GM12891 (cell line): Measurements from ENCODE around the gene MYEOV.

Source experiments
- DNase-seq: peaks from one replicate; pipeline ENCODE4 v3.0.0; 2011; ENCODE audit warnings: low spot score; ENCODE audit not compliant: insufficient read length
- FAIRE-seq: peaks from 2 replicates; lab custom pipeline; 2011; peaks lifted over from hg19 to GRCh38; lab: Jason Lieb, UNC
- PAX5 ChIP-seq: IDR thresholded peaks from 2 replicates; pipeline ENCODE4 v1.6.1; 2011; ENCODE audit warnings: low read length, moderate library complexity, mild to moderate bottlenecking; ENCODE audit not compliant: insufficient read depth, severe bottlenecking
- POLR2A ChIP-seq: IDR thresholded peaks from 2 replicates; pipeline ENCODE4 v1.6.1; 2011; ENCODE audit warnings: low read depth, low read length, control low read depth
- POLR2AphosphoS5 ChIP-seq: IDR thresholded peaks from 2 replicates; pipeline ENCODE4 v1.6.1; 2011; ENCODE audit warnings: low read depth, low read length, control low read depth
- POU2F2 ChIP-seq: IDR thresholded peaks from 2 replicates; pipeline ENCODE4 v1.6.1; 2011; ENCODE audit warnings: low read depth, mild to moderate bottlenecking, control low read depth, low read length, moderate library complexity
- SPI1 ChIP-seq: IDR thresholded peaks from 2 replicates; pipeline ENCODE4 v1.6.1; 2011; ENCODE audit warnings: low read depth, low read length, control low read depth
- TAF1 ChIP-seq: IDR thresholded peaks from 2 replicates; pipeline ENCODE4 v1.6.1; 2011; ENCODE audit warnings: low read depth, low read length, control low read depth

The MYEOV gene

GRCh38 chr11:69308491-69308911 is 14.5 kb downstream of the MYEOV start:
- no peak for TF ChIP-seq POLR2AphosphoS5
- no peak for TF ChIP-seq SPI1
- TF ChIP-seq POLR2A = no peak
- no peak for TF ChIP-seq TAF1
- FAIRE-seq (no peak), DNase-seq (no peak)

DNA sequence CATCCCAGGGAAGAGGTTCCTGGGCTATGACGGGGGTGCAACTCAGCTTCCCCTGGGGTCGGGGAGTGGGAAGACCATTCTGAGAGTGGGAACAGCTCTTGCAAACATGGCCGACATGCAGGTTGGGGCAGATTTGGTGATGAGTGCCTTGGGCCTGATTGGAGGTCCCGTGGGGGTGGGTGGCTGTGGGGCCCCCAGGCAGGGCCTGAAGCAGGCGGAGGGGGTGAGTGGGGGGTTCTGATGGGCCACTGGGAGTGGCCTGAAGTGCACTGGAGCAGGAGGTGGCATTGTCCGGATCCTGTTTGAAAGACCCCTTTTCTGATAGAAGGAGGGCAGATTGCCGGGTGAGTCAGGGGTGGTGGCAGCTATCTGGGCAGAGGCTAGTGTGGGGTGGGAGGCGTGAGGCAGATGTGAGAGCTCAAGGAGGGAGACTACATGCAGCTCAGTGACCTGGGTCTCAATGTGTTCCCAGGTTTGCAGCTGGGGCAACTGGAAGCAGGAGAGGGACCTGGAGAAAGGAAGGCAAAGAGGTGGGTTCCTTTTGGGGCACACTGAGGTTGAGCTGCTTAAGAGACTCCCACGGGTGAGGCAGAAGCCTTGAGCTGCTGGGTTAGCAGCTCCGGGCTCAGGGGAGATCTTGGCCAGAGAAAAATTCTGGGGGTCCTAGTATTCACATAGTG is 15.1 kb downstream of the MYEOV start:
- DNase-seq (no peak), FAIRE-seq (no peak)
- TF ChIP-seq PAX5 (no peak), TAF1 (no peak), POLR2A (no peak), POLR2AphosphoS5 (no peak), POU2F2 (no peak), SPI1 (no peak)

DNA sequence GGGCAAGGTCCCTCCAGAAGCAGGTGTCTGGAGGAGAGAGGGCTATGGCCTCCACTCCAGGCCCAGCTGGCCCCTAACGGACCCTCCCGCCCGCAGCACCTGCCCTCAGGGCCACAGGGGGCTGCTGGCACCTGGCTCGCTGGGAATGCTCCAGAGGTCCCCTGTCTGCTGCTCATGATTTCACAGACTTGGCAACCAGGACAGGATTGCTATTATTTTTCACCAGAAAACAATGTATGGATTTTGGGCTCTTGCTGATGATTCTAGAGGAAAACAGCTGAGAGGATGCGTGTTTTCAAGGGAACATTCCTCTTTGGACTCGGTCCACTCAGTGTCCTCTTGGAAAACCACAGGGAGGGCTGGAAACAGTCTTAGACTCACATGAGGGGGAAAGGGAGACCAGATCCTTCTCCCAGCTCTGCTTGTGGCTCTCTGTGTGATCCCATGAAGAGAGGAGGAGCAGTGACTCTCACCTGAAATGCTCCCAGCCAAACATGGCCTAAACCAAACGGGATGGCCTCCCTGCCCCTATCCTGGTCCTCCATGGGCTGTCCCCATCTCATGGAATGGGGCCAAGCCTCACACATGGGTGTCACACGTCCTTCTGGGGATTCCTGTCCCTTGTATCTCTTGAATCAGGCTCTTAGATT is 15.8 kb downstream of the MYEOV start:
- FAIRE-seq (no peak), DNase-seq (no peak)
- TF ChIP-seq POLR2A (no peak), POU2F2 (no peak)

- no peak for DNase-seq
- TF ChIP-seq POLR2AphosphoS5 (no peak), POLR2A (no peak), POU2F2 (no peak), PAX5 (no peak), TAF1 (no peak), SPI1 (no peak)
- no peak for FAIRE-seq
Observed at GRCh38 chr11:69310351-69310750, 16.4 kb downstream of the MYEOV start.

DNA sequence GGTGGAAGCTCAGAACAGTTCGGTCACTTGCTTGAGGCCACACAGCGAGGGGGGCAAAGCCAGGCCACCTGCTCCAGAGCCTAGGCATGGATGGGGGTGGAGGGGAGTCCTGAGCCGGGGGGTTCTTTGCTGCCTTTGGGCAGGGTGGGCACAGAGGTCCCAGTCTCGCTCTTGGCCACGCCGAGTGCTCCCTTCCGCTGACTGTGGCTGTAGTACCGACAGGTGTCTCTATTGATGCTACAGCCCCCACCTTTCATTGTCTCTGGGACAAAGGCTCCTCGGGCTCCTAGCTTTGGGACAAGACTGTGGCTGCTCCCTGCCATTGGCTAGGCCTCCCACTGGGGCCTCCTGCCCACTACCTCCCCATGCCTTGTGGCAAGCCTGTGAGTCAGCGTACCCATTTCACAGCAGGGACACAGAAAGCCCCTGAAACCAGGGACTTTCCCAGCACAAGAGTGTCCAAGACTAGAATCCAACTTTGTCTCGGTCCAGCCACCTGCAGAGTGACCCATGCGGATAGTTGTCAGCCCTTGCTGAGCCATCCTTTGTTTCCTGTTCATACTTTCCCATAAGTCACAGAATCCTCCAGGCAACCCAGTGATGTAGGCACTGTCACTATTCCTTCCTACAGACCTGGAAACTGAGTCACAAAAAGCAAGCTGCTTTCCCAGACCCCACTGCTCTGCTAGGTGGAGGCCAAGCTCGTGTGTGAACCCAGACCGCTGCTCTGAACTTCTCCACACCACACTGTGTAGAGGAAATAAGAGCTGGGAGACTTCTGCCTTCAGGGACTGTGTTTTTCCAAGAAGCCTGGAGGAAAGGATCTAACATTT is 17.2 kb downstream of the MYEOV start:
- peak; percentile 59 for FAIRE-seq
- no peak for TF ChIP-seq POLR2AphosphoS5
- no peak for TF ChIP-seq SPI1
- TF ChIP-seq TAF1 = no peak
- no peak for TF ChIP-seq POLR2A
- TF ChIP-seq POU2F2 = no peak
- no peak for TF ChIP-seq PAX5
- no peak for DNase-seq

- no peak for DNase-seq
- no peak for FAIRE-seq
- no peak for TF ChIP-seq TAF1
- no peak for TF ChIP-seq SPI1
- TF ChIP-seq POU2F2 = no peak
- TF ChIP-seq PAX5 = no peak
- TF ChIP-seq POLR2A = no peak
- TF ChIP-seq POLR2AphosphoS5 = no peak
Observed at GRCh38 chr11:69311767-69312385, 17.9 kb downstream of the MYEOV start.

DNA sequence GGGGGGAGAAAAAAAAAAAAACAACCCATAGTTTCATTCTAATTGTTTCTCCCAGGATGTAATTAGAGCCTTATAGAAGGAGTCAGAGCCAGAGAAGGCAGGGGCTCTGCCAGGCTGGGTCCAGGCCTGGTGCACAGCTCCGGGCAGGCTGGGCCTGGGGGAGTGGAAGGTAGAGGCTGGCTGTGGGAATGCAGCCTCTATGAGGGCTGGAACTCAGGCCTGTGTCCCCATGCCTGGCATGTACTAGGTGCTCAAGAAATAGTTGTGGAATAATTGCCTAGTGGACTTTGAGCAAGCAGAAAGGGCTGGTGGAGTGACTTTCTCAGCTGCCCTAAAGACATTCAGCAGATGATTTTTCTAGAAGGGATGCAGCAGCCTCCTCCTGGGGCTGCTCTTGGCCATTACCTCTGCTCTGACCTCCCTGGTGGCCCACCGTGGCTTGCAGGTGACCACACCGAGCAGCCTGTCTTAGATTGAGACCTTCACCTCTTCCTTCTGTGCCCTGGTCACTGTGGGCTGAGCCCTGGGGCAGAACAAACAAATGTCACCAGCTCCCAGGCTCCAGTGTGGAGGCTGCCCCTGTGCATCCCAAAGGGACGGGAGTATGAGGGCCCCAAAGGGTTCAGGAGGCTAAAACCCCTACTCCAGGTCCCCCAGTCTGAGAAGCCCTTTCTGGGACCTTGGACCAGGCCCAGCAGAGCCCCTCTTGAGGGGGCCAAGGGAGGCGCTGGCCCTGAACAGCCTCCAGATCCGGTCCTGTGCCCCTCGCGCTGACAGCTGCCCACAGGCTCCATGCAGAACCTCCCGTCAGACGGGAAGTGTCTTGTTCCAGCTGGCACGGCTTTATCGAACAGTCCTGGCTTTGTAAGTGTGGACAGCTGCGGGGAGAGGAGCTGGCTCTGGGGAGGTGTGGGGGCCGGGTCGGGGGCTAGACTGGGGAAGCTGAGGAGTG is 18.8 kb downstream of the MYEOV start:
- TF ChIP-seq PAX5 = no peak
- no peak for TF ChIP-seq TAF1
- TF ChIP-seq POLR2AphosphoS5 = no peak
- no peak for TF ChIP-seq SPI1
- no peak for TF ChIP-seq POU2F2
- TF ChIP-seq POLR2A = no peak
- no peak for DNase-seq
- no peak for FAIRE-seq

DNA sequence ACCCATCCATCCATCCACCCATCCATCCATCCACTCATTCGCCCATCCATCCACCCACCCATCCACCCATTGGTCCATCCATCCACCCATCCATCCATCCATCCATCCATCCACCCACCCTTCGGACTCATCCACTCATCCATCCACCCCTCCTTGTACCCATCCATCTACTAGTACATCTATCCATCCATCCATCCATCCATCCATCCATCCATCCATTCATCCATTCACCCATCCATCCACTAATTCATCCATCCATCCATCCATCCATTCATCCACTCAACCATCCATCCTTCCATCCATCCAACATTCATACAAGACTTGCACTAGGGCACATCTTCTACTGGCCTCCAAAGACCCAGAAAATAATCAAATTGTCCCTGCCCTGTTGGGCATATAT is 20.0 kb downstream of the MYEOV start:
- FAIRE-seq (no peak), DNase-seq (no peak)
- no peak for TF ChIP-seq PAX5

DNA sequence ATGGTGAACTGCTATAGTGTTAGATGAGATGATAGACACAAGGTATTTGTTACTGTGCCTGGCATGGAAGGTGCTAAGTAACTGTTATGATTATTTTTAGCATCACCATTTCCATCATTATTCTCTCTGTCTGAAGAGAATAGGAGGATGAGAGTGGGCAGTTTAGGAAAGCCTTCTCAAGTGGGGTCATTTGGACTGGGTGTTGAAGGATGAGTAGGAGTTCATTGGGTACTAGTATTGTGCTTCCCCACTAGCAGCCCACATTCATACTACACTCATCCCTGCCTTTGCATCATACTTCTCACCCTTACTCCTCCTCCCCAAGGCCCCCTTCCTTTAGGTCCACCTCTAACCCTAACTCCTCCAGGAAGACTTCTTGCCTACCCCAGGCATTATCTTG is 20.6 kb downstream of the MYEOV start:
- FAIRE-seq (no peak), DNase-seq (no peak)

More for the DNA sequence above, 20.6 kb downstream of the MYEOV start:
- no peak for TF ChIP-seq TAF1
- TF ChIP-seq POLR2AphosphoS5 = no peak
- TF ChIP-seq SPI1 = no peak
- no peak for TF ChIP-seq POU2F2
- no peak for TF ChIP-seq POLR2A
- no peak for TF ChIP-seq PAX5
